NCI-H1930 (cell line): ENCODE results near the gene PAOX.
"Not testable (repeated sequence)": the region's sequence is repeated elsewhere in the genome, so short reads cannot be mapped to it uniquely, and the experiment has no call there.

ENCODE experiments used
- DNase-seq, 2 experiments: peaks; one replicate each; lab custom pipeline; 2025; lab: John Stamatoyannopoulos, UW

PAOX gene

GRCh38 chr10:133405844-133406527 lies 26.9 kb downstream of the PAOX start:
- no peak for DNase-seq

- no peak for DNase-seq
These were observed 32.7 kb downstream of the PAOX start for GRCh38 chr10:133411523-133412380.

- no peak for DNase-seq
These were observed 33.3 kb downstream of the PAOX start for GRCh38 chr10:133412381-133412711.

DNA sequence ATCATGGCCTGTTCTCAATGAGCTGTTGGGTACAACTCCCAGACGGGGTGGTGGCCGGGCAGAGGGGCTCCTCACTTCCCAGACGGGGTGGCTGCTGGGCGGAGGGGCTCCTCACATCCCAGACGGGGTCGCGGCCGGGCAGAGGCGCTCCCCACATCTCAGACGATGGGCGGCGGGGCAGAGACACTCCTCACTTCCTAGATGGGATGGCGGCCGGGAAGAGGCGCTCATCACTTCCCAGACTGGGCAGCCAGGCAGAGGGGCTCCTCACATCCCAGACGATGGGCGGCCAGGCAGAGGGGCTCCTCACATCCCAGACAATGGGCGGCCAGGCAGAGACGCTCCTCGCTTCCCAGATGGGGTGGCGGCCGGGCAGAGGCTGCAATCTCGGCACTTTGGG lies 35.3 kb downstream of the PAOX start:
- DNase-seq = not testable (repeated sequence)

DNA sequence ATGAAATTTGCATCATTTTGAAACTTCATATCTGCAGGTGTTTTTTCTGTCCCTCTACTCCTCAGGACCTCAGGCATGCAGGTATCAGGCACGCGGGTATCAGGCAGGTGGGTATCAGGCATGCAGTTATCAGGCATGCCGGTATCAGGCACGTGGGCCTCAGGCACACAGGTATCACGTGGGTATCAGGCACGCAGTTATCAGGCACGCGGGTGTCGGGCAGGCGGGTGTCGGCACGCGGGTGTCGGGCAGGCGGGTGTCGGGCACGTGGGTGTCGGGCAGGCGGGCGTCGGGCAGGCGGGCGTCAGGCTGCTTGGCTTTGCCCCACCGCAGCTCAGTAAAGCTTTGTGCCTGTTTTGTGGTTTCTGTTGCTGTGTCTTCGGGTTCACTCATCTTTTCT lies 36.7 kb downstream of the PAOX start:
- no peak for DNase-seq

DNA sequence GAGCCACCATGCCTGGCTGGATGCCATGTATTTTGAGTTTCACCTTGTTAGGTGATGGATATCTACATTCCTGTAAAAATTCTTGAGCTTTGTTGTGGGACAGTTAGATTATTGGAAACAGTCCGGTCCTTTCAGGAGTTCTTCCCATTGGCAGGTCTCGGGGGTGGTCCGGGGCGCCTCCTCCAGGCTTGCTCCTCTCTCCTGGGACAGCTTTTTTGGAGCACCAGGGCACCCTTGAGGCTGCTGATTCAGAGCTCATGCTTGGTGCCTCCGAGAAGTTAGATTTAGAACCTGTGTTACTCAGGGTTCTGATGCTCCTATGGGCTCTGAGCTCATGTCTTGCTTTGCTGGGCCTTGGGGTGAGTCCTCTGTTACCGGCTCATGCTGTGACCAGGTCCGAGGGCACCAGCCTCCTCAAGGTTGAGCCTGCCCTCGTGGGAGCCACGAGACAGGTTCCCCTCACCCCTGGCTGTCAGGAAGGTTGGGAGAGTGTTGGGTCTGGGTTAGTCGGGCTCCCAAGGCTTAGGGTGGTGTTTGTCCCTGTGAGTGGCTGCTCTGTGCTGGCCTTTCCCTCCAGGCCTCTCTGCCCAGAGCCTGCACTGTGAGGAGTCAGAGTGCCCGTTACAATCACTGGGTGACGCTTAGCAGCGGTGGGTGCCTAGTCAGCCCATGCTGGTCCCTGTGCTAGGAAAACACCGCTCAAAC lies 39.4 kb downstream of the PAOX start:
- DNase-seq = no peak

GRCh38 chr10:133419211-133419950 lies 40.3 kb downstream of the PAOX start:
- DNase-seq = no peak

DNA sequence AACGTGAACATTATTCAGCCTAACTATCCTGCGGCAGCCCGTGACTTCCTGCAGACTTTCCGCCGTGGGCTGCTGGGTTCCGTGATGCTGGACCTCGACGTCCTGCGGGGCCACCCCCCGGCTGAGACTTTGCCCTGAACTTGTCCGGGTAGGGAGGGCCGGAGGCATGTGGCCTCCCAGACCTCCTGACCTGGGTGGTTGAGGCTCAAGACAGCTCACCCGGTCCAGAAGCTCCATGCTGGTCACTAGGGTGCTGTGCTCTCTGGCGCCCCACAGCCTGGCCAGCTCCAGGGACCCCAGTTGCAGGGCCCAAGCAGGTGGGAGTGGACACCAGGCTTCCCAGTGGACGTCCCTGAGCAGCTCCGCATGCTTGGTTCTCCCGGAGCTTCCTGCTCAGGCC lies 41.0 kb downstream of the PAOX start:
- DNase-seq = no peak

- DNase-seq = no peak
These were observed 41.5 kb downstream of the PAOX start for GRCh38 chr10:133420579-133420978.

- no peak for DNase-seq
These were observed 42.5 kb downstream of the PAOX start for GRCh38 chr10:133421336-133422222.

GRCh38 chr10:133422223-133422806 lies 43.3 kb downstream of the PAOX start:
- no peak for DNase-seq

DNA sequence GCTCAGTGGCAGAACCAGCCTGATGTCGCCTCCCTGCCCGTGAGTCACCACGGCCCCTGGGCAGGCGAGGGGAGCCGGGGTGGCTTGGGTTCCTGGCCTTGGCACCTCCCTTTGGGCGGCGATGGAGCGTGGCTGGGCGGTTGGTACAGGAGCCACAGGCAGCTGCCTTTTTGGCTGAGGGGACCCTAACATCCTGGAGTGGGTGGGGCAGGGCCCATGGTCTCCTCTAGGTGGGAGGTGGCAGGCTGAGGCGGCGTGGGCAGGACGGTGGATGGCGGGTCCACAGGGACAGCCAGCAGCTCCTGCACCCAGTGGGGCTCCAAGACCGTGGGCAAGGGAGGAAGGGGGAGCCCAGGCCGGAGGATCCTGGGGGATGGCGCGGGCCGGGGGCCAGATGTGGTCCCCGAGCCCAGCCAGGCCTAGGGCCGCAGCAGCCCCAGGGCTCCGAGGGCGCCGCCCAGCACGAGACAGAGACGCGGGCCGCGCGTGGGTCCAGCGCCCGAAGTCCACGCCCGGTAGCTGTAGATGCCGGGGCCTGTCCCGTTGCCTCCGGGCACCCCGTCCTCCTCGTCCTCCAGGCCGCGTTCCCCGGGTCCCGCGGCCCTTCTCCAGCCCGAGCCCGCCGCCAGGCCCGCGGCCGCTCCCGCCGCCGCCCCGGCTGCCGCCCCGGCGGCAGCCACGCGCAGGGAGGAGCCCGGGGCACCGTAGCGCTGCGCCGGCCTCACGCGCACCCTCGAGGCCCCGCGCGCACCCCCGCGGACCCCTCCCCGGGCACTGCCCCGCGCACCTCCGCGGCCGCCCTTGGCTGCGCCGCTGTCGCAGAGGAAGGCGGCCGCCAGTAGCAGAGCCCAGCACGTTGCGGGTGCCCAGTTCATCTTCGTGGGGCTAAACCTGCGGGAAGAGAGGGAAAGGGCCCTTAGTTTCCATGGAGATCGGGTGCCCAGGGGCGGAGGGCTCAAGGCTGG lies 44.0 kb downstream of the PAOX start:
- DNase-seq = no peak

- DNase-seq = not testable (repeated sequence)
These were observed 45.0 kb downstream of the PAOX start for GRCh38 chr10:133424102-133424501.

- DNase-seq = not testable (repeated sequence)
These were observed 45.5 kb downstream of the PAOX start, which contains the start of gene SPRN for GRCh38 chr10:133424601-133425000. SPRN (minus strand) TSS chr10:133424625; CDS start chr10:133423681, 944 bp downstream.

DNA sequence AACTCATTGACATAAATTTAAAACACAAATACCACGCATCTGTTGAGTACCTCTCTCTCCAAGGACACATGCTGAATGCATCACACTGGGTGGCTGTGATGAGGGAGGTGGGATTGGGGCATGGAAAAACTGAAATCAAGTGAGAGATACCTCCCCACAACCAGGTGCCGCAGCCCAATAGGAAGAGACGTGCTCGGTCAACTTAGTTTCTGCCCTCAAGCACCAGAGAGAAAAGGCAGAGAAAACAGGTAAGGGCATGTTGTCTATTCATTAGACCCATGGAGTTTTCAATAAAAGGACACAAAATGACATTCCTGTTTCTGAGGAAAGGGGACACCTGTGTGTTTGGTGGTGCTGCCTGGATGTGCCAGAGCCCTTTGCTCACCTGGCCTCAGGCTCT lies 50.5 kb downstream of the PAOX start:
- DNase-seq = not testable (repeated sequence)

GRCh38 chr10:133431888-133432613 lies 53.0 kb downstream of the PAOX start:
- DNase-seq = not testable (repeated sequence)

DNA sequence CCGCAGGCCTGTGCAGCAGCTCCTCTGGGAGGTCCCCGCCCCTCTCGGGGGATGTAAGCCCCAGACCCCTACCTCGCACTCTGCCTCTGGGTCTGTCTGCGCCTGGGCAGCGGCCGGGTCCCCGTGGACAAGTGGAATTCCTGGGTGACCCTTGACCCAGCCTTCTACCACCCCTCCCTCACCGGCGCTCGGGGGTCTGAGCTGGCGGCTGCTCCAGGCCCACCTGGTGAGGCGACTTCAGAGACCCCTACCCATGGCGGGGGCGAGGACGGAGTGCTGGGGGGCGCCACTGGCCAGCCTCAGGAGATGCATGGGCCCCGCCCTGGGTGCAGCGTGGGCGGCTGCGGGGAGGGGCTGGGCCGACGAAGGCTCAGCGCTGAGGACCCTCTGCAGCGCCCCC lies 53.7 kb downstream of the PAOX start:
- not testable (repeated sequence) for DNase-seq

GRCh38 chr10:133438711-133439273 lies 59.7 kb downstream of the PAOX start:
- DNase-seq = no peak
